Prostate gland (tissue), 2 donors: ENCODE results near the gene NPPC.

ENCODE experiments used
- POLR2A ChIP-seq: fragments of 450-650 bp; IDR thresholded peaks from one replicate; pipeline ENCODE4 v1.6.1; 2016; ENCODE audit warnings: antibody characterized with exemption, mild to moderate bottlenecking
- POLR2AphosphoS5 ChIP-seq: sonication (generic); formaldehyde crosslinking; IDR thresholded peaks from one replicate; pipeline ENCODE4 v1.6.1; 2017; ENCODE audit warnings: antibody characterized with exemption
- TF ChIP-seq, protein P1 (sequence below), 4 experiments: fragments of 200-600 bp in 2 of 4; fragments of 450-650 bp in 2 of 4; sonication (generic) in 2 of 4; IDR thresholded peaks; 1 replicate in 3 of 4; 2 replicates in 1 of 4; pipeline ENCODE4 v1.5.1; 2016 to 2019; ENCODE audit warnings: antibody characterized with exemption in 4 of 4, mild to moderate bottlenecking in 2 of 4, moderate library complexity in 2 of 4

DNA sequence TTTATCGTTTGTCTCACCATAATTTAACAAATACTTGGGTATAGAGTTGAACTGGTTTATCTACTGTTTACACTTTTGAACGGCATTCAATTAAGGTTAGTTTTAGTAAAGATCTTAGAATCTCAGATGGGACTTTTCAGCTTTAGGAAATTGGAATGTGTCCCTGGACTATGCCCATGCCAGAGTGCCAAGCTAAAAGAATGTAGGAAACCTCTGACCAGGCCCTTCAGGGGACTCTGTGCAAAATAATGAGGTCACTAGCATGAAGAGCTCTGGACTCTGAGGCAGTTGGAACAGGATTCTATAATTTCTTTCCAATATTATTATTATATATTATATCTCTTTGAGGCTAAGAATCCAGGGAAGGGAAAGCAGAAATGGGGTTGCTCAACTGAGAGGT is 48.8 kb upstream of the NPPC start:
- TF ChIP-seq, protein P1, sequence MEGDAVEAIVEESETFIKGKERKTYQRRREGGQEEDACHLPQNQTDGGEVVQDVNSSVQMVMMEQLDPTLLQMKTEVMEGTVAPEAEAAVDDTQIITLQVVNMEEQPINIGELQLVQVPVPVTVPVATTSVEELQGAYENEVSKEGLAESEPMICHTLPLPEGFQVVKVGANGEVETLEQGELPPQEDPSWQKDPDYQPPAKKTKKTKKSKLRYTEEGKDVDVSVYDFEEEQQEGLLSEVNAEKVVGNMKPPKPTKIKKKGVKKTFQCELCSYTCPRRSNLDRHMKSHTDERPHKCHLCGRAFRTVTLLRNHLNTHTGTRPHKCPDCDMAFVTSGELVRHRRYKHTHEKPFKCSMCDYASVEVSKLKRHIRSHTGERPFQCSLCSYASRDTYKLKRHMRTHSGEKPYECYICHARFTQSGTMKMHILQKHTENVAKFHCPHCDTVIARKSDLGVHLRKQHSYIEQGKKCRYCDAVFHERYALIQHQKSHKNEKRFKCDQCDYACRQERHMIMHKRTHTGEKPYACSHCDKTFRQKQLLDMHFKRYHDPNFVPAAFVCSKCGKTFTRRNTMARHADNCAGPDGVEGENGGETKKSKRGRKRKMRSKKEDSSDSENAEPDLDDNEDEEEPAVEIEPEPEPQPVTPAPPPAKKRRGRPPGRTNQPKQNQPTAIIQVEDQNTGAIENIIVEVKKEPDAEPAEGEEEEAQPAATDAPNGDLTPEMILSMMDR (IDR thresholded peaks at IDR 0.05), result no peak
- TF ChIP-seq POLR2AphosphoS5 (no peak), POLR2A (no peak)
